ENCODE data around the gene RNF121.

GRCh38 chr11:71964641-71965040, 35.8 kb downstream of the RNF121 start:
- TF ChIP-seq CTCF (IDR thresholded peaks at IDR 0.05; ENCODE audit: low read length) (no peak), EZH2phosphoT487 (IDR thresholded peaks at IDR 0.05; ENCODE audit: low read length) (no peak), EZH2 (optimal IDR thresholded peaks at IDR 0.05; ENCODE audit: low read depth, low read length) (no peak)

Data from MM.1S (cell line).